ENCODE measurements around the gene SRGAP2C.
"Not testable (repeated sequence)": the region's sequence is repeated elsewhere in the genome, so short reads cannot be mapped to it uniquely, and the experiment has no call there.

DNA sequence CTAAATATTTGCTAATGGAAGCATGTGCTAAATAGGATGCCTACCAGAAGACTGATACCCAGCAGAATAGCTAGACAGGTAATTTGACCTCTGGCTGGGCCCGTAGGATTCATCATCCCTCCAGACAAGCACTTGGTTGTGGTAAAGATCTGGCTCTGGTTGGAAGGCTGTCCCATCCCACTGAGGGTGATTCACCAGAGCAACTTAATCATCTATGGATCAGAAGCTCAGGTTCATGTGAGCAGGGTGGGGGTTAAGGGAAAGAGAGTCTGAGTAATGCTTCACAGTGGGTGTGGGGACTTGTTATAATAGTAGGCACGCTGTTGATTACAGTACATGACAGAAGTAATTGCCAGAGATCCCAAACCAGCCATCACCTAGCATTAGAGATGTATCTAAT, 27.2 kb upstream of the SRGAP2C start:
- TF ChIP-seq CTCF (IDR thresholded peaks at IDR 0.05; ENCODE audit: low read depth, low read length, missing input control); YY1 (IDR thresholded peaks at IDR 0.05); EGR1 (IDR thresholded peaks at IDR 0.05; ENCODE audit: low read depth in 2 of 2); REST (IDR thresholded peaks at IDR 0.05); HNF4G (IDR thresholded peaks at IDR 0.05); ZBTB33 (IDR thresholded peaks at IDR 0.05); RAD21 (IDR thresholded peaks at IDR 0.05): not testable (repeated sequence)
